Activated CD8-positive, alpha-beta T cell treated with anti-CD3 and anti-CD28 coated beads for 36 hours (primary cell): ENCODE measurements around the gene UBE2A. TPM values are rescaled to one million over a fixed set of nuclear protein-coding genes. Genes with fewer than 3 reads are reported as not detected.

Experiments
- ATAC-seq: fragments of 200-7000 bp; cut with Tn5 transposase; one replicate; pipeline ENCODE4 v1.10.0; 2021; ENCODE audit warnings: mild to moderate bottlenecking, moderate library complexity
- CTCF ChIA-PET: fragments of 350-600 bp; sonication (Branson Sonifier 250); formaldehyde crosslinking; loops from one replicate; lab custom pipeline; 2021; ENCODE audit warnings: antibody characterized with exemption; lab: Charles Lee
- POLR2A ChIA-PET: fragments of 350-600 bp; sonication (Branson Sonifier 250); formaldehyde crosslinking; loops from one replicate; lab custom pipeline; 2021; ENCODE audit warnings: antibody characterized with exemption; lab: Charles Lee
- DNase-seq: peaks from one replicate; pipeline ENCODE4 v3.0.0-alpha.2; 2020
- H3K27ac Mint-ChIP-seq: one replicate; pipeline ENCODE4 v1.8.0; 2021; ENCODE audit warnings: mild to moderate bottlenecking, mixed read lengths
- H3K27me3 Mint-ChIP-seq: one replicate; pipeline ENCODE4 v1.8.0; 2021; ENCODE audit warnings: mixed read lengths
- H3K36me3 Mint-ChIP-seq: one replicate; pipeline ENCODE4 v1.8.0; 2021; ENCODE audit warnings: low read depth, mixed read lengths
- H3K4me1 Mint-ChIP-seq: one replicate; pipeline ENCODE4 v1.8.0; 2021; ENCODE audit warnings: low read depth, mixed read lengths
- H3K4me3 Mint-ChIP-seq: one replicate; pipeline ENCODE4 v1.8.0; 2021; ENCODE audit warnings: mild to moderate bottlenecking, moderate library complexity, mixed read lengths
- H3K9me3 Mint-ChIP-seq: one replicate; pipeline ENCODE4 v1.8.0; 2021; ENCODE audit warnings: mixed read lengths
- intact Hi-C: fragments of 100-400 bp; cut with micrococcal nuclease; formaldehyde crosslinking; loops from one replicate; pipeline ENCODE4 v1.10.0; 2022
- total RNA-seq, 2 experiments: library from RNA; stranded (reverse); gene quantifications; one replicate each; pipeline ENCODE4 v1.2.3, GENCODE V29; 2021
- TF ChIP-seq, protein P1 (sequence below): fragments of 200-600 bp; IDR thresholded peaks from one replicate; pipeline ENCODE4 v1.8.0; 2022; ENCODE audit warnings: antibody characterized with exemption, mild to moderate bottlenecking

Gene UBE2A
- total RNA-seq, 2 experiments from 2014 or later = 50.9 to 52.4 TPM

DNA sequence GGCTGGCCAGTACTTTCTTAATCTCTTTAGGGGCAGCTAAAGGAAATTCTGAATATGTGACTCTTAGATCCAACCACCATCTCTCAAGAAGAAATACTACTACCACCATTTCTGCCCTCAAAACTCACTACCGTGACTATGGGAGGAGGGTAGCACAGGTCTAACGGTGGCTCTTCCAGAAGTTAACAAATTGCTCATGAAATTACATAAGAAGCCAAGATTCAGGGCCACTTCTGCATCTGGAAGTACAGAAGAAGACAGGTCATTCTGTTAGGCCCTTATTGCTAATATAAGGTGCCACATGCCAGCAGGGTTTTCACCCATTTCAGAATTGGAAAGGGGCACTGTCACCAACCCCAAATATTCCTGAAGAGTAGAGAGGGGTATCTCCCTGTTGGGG is 51.5 kb downstream of the UBE2A start:
- ATAC-seq (no peak), DNase-seq (no peak)
- H3K27me3 Mint-ChIP-seq = no peaks in the 10 kb centered on the region
- H3K9me3 Mint-ChIP-seq = no peaks in the 10 kb centered on the region
- TF ChIP-seq, protein P1, sequence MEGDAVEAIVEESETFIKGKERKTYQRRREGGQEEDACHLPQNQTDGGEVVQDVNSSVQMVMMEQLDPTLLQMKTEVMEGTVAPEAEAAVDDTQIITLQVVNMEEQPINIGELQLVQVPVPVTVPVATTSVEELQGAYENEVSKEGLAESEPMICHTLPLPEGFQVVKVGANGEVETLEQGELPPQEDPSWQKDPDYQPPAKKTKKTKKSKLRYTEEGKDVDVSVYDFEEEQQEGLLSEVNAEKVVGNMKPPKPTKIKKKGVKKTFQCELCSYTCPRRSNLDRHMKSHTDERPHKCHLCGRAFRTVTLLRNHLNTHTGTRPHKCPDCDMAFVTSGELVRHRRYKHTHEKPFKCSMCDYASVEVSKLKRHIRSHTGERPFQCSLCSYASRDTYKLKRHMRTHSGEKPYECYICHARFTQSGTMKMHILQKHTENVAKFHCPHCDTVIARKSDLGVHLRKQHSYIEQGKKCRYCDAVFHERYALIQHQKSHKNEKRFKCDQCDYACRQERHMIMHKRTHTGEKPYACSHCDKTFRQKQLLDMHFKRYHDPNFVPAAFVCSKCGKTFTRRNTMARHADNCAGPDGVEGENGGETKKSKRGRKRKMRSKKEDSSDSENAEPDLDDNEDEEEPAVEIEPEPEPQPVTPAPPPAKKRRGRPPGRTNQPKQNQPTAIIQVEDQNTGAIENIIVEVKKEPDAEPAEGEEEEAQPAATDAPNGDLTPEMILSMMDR = no peak
- H3K4me3 Mint-ChIP-seq = no peak overlapping the region
- peaks cover 19% of the 10 kb centered on the region for H3K36me3 Mint-ChIP-seq
- ChIA-PET POLR2A (interaction anchor here (1.0 kb wide), 1 partner anchor 10 kb away, joined by 3 read pairs; no protein-coding TSS in a partner anchor), CTCF (interaction anchor here (1.6 to 2.2 kb wide), 2 partner anchors 16 to 104 kb away, joined by 4 to 5 read pairs; no protein-coding TSS in a partner anchor)
- intact Hi-C loops = no loop called here
- no peaks in the 10 kb centered on the region for H3K4me1 Mint-ChIP-seq
- H3K27ac Mint-ChIP-seq = no peak overlapping the region

Other genes with a start within 250 kb of the UBE2A start
- 1 to 10 TPM; 5.3 to 5.6 TPM for gene SLC25A43, start 175.2 kb upstream of the UBE2A start, total RNA-seq
- gene SLC25A5, start 106.1 kb upstream of the UBE2A start, total RNA-seq = 100 to 1,000 TPM; 830 to 839 TPM
- 10 to 100 TPM; 18.2 to 19.2 TPM for gene STEEP1, start 9.2 kb upstream of the UBE2A start, total RNA-seq
- gene NKRF, start 31.9 kb downstream of the UBE2A start, total RNA-seq = 10 to 100 TPM; 22.3 to 23.5 TPM
- gene SEPTIN6, start 118.6 kb downstream of the UBE2A start, total RNA-seq = 100 to 1,000 TPM; 205 to 209 TPM
- gene SOWAHD, start 184.0 kb downstream of the UBE2A start, total RNA-seq = under 1 TPM in 1 of 2 experiments, not detected in 1; 0.23 TPM
- gene RPL39, start 217.1 kb downstream of the UBE2A start, total RNA-seq = 1,000 to 10,000 TPM; 2,778 to 2,808 TPM